ENCODE measurements around the gene CCDC69. TPM values are rescaled to one million over a fixed set of nuclear protein-coding genes. Genes with fewer than 3 reads are reported as not detected.
"Not testable (repeated sequence)": the region's sequence is repeated elsewhere in the genome, so short reads cannot be mapped to it uniquely, and the experiment has no call there.

Gene CCDC69
- total RNA-seq, 2 experiments from 2014 or later = 119 to 123 TPM

DNA sequence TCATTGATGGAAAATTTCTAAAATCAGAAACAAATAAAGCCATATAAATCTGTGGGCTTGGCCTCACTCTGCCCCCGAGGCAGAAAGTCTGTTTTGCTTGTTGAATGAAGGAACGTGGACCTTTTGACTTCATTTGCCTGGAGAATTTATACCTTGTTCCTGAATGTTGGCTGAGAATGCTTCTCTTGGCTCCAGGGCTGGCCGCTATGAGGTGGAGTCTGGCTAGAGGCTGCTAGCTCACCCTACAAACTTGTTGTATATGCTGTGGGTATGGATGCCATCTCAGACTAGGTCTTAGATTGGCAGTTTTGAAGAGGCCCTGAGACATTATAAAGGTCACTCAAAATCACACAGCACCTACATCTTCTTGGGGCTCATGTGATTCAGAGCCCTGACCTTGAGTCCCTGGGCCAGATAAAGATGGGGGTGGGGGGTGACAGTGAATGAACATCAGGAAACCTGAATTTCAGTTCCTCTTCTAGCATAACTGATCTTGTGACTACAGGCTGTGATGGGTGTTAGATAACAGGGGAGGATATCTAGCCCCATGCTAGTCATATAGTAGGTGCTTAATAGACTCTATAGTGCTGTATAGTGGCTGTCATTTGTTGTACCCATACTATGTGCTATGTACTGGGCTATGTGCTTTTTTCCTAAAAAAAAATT, 31.9 kb upstream of the CCDC69 start:
- peak; percentile 89 for DNase-seq (ENCODE audit: low spot score)
- intact Hi-C loops (cut with micrococcal nuclease; ENCODE audit: unreplicated experiment) = loop anchor here (2.0 to 10.0 kb wide), 3 partner anchors 59 to 771 kb away; no protein-coding TSS in a partner anchor
- no peak for TF ChIP-seq EZH2phosphoT487 (IDR thresholded peaks at IDR 0.05; ENCODE audit: borderline replicate concordance, low read depth, low read length)
- TF ChIP-seq, protein P1, sequence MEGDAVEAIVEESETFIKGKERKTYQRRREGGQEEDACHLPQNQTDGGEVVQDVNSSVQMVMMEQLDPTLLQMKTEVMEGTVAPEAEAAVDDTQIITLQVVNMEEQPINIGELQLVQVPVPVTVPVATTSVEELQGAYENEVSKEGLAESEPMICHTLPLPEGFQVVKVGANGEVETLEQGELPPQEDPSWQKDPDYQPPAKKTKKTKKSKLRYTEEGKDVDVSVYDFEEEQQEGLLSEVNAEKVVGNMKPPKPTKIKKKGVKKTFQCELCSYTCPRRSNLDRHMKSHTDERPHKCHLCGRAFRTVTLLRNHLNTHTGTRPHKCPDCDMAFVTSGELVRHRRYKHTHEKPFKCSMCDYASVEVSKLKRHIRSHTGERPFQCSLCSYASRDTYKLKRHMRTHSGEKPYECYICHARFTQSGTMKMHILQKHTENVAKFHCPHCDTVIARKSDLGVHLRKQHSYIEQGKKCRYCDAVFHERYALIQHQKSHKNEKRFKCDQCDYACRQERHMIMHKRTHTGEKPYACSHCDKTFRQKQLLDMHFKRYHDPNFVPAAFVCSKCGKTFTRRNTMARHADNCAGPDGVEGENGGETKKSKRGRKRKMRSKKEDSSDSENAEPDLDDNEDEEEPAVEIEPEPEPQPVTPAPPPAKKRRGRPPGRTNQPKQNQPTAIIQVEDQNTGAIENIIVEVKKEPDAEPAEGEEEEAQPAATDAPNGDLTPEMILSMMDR (conservative IDR thresholded peaks at IDR 0.05; ENCODE audit: low read length) = no peak
- Histone ChIP-seq H3K9me3 (ENCODE audit: low read length) (no peaks in the 10 kb centered on the region), H3K27ac (ENCODE audit: low read depth, low read length, poor library complexity, severe bottlenecking) (peak overlapping the region; percentile 88), H4K20me1 (ENCODE audit: insufficient read depth, low read length) (peaks cover 9% of the 10 kb centered on the region; the same call in 1 of the 2 replicates), H3K4me1 (ENCODE audit: insufficient read depth, low read length, poor library complexity, severe bottlenecking) (peaks cover 62% of the 10 kb centered on the region), H2AFZ (ENCODE audit: low read length) (peak overlapping the region; percentile 29; the same call in 1 of the 2 replicates), H3K4me3 (ENCODE audit: low read depth, low read length, poor library complexity, severe bottlenecking) (peak overlapping the region; percentile 97), H3K9me2 (ENCODE audit: insufficient read depth, low read length) (no peaks in the 10 kb centered on the region), H3K4me2 (ENCODE audit: low read length) (peak overlapping the region; percentile 99), H3K36me3 (ENCODE audit: insufficient read depth, low read length) (peaks cover 39% of the 10 kb centered on the region), H3K79me2 (ENCODE audit: insufficient read depth, low read depth, low read length) (peaks cover 71% of the 10 kb centered on the region)
- POLR2A ChIA-PET = interaction anchor here (0.6 to 1.8 kb wide), 3 partner anchors 21 to 798 kb away, joined by 3 to 11 read pairs (median 3); no protein-coding TSS in a partner anchor
- no TSS peak for BruUV-seq (replicated peaks)
- CTCF ChIA-PET (ENCODE audit: unreplicated experiment) = interaction anchor here (1.6 kb wide), 1 partner anchor 18 kb away, joined by 3 read pairs; no protein-coding TSS in a partner anchor

DNA sequence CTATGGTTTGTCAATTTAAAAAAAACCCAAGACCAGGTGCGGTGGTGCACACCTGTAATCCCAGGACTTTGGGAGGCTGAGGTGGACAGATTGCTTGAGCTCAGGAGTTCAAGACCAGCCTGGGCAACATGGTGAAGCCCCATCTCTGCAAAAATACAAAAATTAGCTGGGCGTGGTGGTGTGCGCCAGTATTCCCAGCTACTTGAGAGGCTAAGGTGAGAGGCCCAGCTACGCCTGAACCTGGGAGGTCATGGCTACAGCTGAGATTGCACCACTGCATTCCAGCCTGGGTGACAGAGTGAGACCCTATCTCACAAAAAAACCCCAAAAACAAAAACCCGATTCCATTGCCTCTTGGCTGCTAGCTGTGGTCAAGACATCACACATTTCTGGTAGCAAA, 31.1 kb upstream of the CCDC69 start:
- H3K27ac ChIP-seq (ENCODE audit: low read depth, low read length, poor library complexity, severe bottlenecking) = peak overlapping the region; percentile 88
- not testable (repeated sequence) for DNase-seq (ENCODE audit: low spot score); H2AFZ ChIP-seq (ENCODE audit: low read length); H4K20me1 ChIP-seq (ENCODE audit: insufficient read depth, low read length); H3K9me3 ChIP-seq (ENCODE audit: low read length); H3K9me2 ChIP-seq (ENCODE audit: insufficient read depth, low read length); BruUV-seq (replicated peaks)
- H3K4me3 ChIP-seq (ENCODE audit: low read depth, low read length, poor library complexity, severe bottlenecking) = peak overlapping the region; percentile 97
- intact Hi-C loops (cut with micrococcal nuclease; ENCODE audit: unreplicated experiment) = loop anchor here (5.0 to 10.0 kb wide), 5 partner anchors 43 to 770 kb away; partner anchors contain the start of gene G3BP1
- H3K36me3 ChIP-seq (ENCODE audit: insufficient read depth, low read length) = peaks cover 31% of the 10 kb centered on the region
- H3K79me2 ChIP-seq (ENCODE audit: insufficient read depth, low read depth, low read length) = peaks cover 67% of the 10 kb centered on the region
- H3K4me1 ChIP-seq (ENCODE audit: insufficient read depth, low read length, poor library complexity, severe bottlenecking) = peaks cover 65% of the 10 kb centered on the region
- peak overlapping the region; percentile 99 for H3K4me2 ChIP-seq (ENCODE audit: low read length)
- CTCF ChIA-PET (ENCODE audit: unreplicated experiment) = interaction anchor here (1.6 kb wide), 1 partner anchor 17 kb away, joined by 3 read pairs; no protein-coding TSS in a partner anchor
- POLR2A ChIA-PET = interaction anchor here (0.6 to 1.8 kb wide), 8 partner anchors 21 to 103 kb away, joined by 3 to 11 read pairs (median 4); no protein-coding TSS in a partner anchor

DNA sequence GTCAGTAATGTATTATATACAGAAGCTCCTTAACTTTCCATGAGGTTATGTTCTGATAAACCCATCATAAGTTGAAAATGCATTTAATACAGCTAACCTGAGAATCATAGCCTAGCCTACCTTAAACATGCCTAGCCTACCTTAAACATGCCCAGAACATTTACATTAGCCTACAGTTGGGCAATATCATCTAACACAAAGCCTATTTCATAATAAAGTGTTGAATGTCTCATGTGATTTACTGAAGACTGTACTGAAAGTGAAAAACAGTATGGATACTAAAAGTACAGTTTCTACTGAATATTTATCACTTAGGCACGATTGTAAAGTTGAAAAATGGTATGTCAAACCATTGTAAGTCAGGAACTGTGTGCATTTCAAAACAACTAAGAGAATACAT, 30.7 kb upstream of the CCDC69 start:
- Histone ChIP-seq H4K20me1 (ENCODE audit: insufficient read depth, low read length) (peaks cover 9% of the 10 kb centered on the region; the same call in 1 of the 2 replicates), H3K4me2 (ENCODE audit: low read length) (peak overlapping the region; percentile 99), H3K4me1 (ENCODE audit: insufficient read depth, low read length, poor library complexity, severe bottlenecking) (peaks cover 65% of the 10 kb centered on the region), H3K79me2 (ENCODE audit: insufficient read depth, low read depth, low read length) (peaks cover 66% of the 10 kb centered on the region), H3K9me2 (ENCODE audit: insufficient read depth, low read length) (no peaks in the 10 kb centered on the region), H2AFZ (ENCODE audit: low read length) (no peak overlapping the region), H3K36me3 (ENCODE audit: insufficient read depth, low read length) (peaks cover 27% of the 10 kb centered on the region), H3K27ac (ENCODE audit: low read depth, low read length, poor library complexity, severe bottlenecking) (peak overlapping the region; percentile 88), H3K9me3 (ENCODE audit: low read length) (no peaks in the 10 kb centered on the region), H3K4me3 (ENCODE audit: low read depth, low read length, poor library complexity, severe bottlenecking) (peak overlapping the region; percentile 97)
- DNase-seq (ENCODE audit: low spot score) = no peak
- ChIA-PET CTCF (ENCODE audit: unreplicated experiment) (interaction anchor here (0.6 to 1.9 kb wide), 2 partner anchors 44 to 104 kb away, joined by 3 to 9 read pairs; no protein-coding TSS in a partner anchor), POLR2A (interaction anchor here (0.6 to 4.8 kb wide), 13 partner anchors 13 to 510 kb away, joined by 3 to 49 read pairs (median 4); no protein-coding TSS in a partner anchor)
- TF ChIP-seq, protein P1 (conservative IDR thresholded peaks at IDR 0.05; ENCODE audit: low read length) = no peak
- BruUV-seq (replicated peaks) = no TSS peak
- intact Hi-C loops (cut with micrococcal nuclease; ENCODE audit: unreplicated experiment) = loop anchor here (5.0 to 10.0 kb wide), 4 partner anchors 42 to 770 kb away; partner anchors contain the start of gene G3BP1

All from OCI-LY7 (cell line).